ENCODE data around the gene ALG12.
A peak's percentile ranks its signal among the peaks of the same experiment; 100 is the strongest.
"Not testable (repeated sequence)": the region's sequence is repeated elsewhere in the genome, so short reads cannot be mapped to it uniquely, and the experiment has no call there.

The ALG12 gene

GRCh38 chr22:49863931-49864330 is 54.3 kb downstream of the ALG12 start:
- H3K9me3 ChIP-seq (ENCODE audit: control insufficient read depth in 1 of 2, low read length in 2 of 2): peaks cover 7 to 22% of the 10 kb centered on the region in 2 donors
- no peaks in the 10 kb centered on the region for H3K4me1 ChIP-seq (ENCODE audit: control insufficient read depth in 1 of 2, insufficient read depth in 2 of 2, low read length in 2 of 2)
- H3K27ac ChIP-seq (ENCODE audit: low read length): no peak overlapping the region

GRCh38 chr22:49862496-49862776 is 55.8 kb downstream of the ALG12 start:
- H3K4me1 ChIP-seq (ENCODE audit: control insufficient read depth in 1 of 2, insufficient read depth in 2 of 2, low read length in 2 of 2): no peaks in the 10 kb centered on the region
- H3K4me3 ChIP-seq (ENCODE audit: low read depth in 1 of 2, low read length in 2 of 2): no peak overlapping the region
- H3K36me3 ChIP-seq (ENCODE audit: control insufficient read depth in 1 of 2, insufficient read depth in 2 of 2, low read length in 2 of 2): no peaks in the 10 kb centered on the region
- no peaks in the 10 kb centered on the region for H3K27me3 ChIP-seq (ENCODE audit: low read depth, low read length)
- H3K9me3 ChIP-seq (ENCODE audit: control insufficient read depth in 1 of 2, low read length in 2 of 2): peaks cover 7 to 22% of the 10 kb centered on the region in 2 donors
- H3K27ac ChIP-seq (ENCODE audit: low read length): no peak overlapping the region

More at GRCh38 chr22:49863931-49864330, 54.3 kb downstream of the ALG12 start:
- H3K36me3 ChIP-seq (ENCODE audit: control insufficient read depth in 1 of 2, insufficient read depth in 2 of 2, low read length in 2 of 2): peaks cover 0 to 3% of the 10 kb centered on the region in 2 donors
- no peaks in the 10 kb centered on the region for H3K27me3 ChIP-seq (ENCODE audit: low read depth, low read length)
- H3K4me3 ChIP-seq (ENCODE audit: low read depth in 1 of 2, low read length in 2 of 2): no peak overlapping the region

GRCh38 chr22:49861642-49862495 is 56.4 kb downstream of the ALG12 start:
- no peak overlapping the region for H3K4me3 ChIP-seq (ENCODE audit: low read depth in 1 of 2, low read length in 2 of 2)
- no peaks in the 10 kb centered on the region for H3K36me3 ChIP-seq (ENCODE audit: control insufficient read depth in 1 of 2, insufficient read depth in 2 of 2, low read length in 2 of 2)
- no peaks in the 10 kb centered on the region for H3K4me1 ChIP-seq (ENCODE audit: control insufficient read depth in 1 of 2, insufficient read depth in 2 of 2, low read length in 2 of 2)
- no peak overlapping the region for H3K27ac ChIP-seq (ENCODE audit: low read length)
- no peaks in the 10 kb centered on the region for H3K27me3 ChIP-seq (ENCODE audit: low read depth, low read length)
- peaks cover 7 to 19% of the 10 kb centered on the region in 2 donors for H3K9me3 ChIP-seq (ENCODE audit: control insufficient read depth in 1 of 2, low read length in 2 of 2)

GRCh38 chr22:49858827-49859226 is 59.4 kb downstream of the ALG12 start:
- Histone ChIP-seq H3K27me3 (ENCODE audit: low read depth, low read length) (no peaks in the 10 kb centered on the region), H3K36me3 (ENCODE audit: control insufficient read depth in 1 of 2, insufficient read depth in 2 of 2, low read length in 2 of 2) (no peaks in the 10 kb centered on the region), H3K4me1 (ENCODE audit: control insufficient read depth in 1 of 2, insufficient read depth in 2 of 2, low read length in 2 of 2) (peaks cover 12 to 16% of the 10 kb centered on the region in 2 donors), H3K9me3 (ENCODE audit: control insufficient read depth in 1 of 2, low read length in 2 of 2) (no peaks in the 10 kb centered on the region), H3K4me3 (ENCODE audit: low read depth in 1 of 2, low read length in 2 of 2) (no peak overlapping the region), H3K27ac (ENCODE audit: low read length) (no peak overlapping the region)

GRCh38 chr22:49856766-49857618 is 61.2 kb downstream of the ALG12 start:
- H3K27ac ChIP-seq (ENCODE audit: low read length): no peak overlapping the region
- H3K36me3 ChIP-seq (ENCODE audit: control insufficient read depth in 1 of 2, insufficient read depth in 2 of 2, low read length in 2 of 2): no peaks in the 10 kb centered on the region
- no peaks in the 10 kb centered on the region for H3K27me3 ChIP-seq (ENCODE audit: low read depth, low read length)
- no peaks in the 10 kb centered on the region for H3K9me3 ChIP-seq (ENCODE audit: control insufficient read depth in 1 of 2, low read length in 2 of 2)
- H3K4me1 ChIP-seq (ENCODE audit: control insufficient read depth in 1 of 2, insufficient read depth in 2 of 2, low read length in 2 of 2): peaks cover 12 to 16% of the 10 kb centered on the region in 2 donors
- H3K4me3 ChIP-seq (ENCODE audit: low read depth in 1 of 2, low read length in 2 of 2): no peak overlapping the region

- Histone ChIP-seq H3K4me3 (ENCODE audit: low read depth in 1 of 2, low read length in 2 of 2) (no peak overlapping the region), H3K27ac (ENCODE audit: low read length) (no peak overlapping the region), H3K9me3 (ENCODE audit: control insufficient read depth in 1 of 2, low read length in 2 of 2) (no peaks in the 10 kb centered on the region), H3K4me1 (ENCODE audit: control insufficient read depth in 1 of 2, insufficient read depth in 2 of 2, low read length in 2 of 2) (peaks cover 12 to 16% of the 10 kb centered on the region in 2 donors), H3K27me3 (ENCODE audit: low read depth, low read length) (no peaks in the 10 kb centered on the region), H3K36me3 (ENCODE audit: control insufficient read depth in 1 of 2, insufficient read depth in 2 of 2, low read length in 2 of 2) (no peaks in the 10 kb centered on the region)
Observed at GRCh38 chr22:49856343-49856742, 61.9 kb downstream of the ALG12 start.

GRCh38 chr22:49855251-49855911 is 62.9 kb downstream of the ALG12 start:
- Histone ChIP-seq H3K27me3 (ENCODE audit: low read depth, low read length) (no peaks in the 10 kb centered on the region), H3K4me1 (ENCODE audit: control insufficient read depth in 1 of 2, insufficient read depth in 2 of 2, low read length in 2 of 2) (peaks cover 12 to 16% of the 10 kb centered on the region in 2 donors), H3K4me3 (ENCODE audit: low read depth in 1 of 2, low read length in 2 of 2) (peak overlapping the region; percentile 75 to 83)

GRCh38 chr22:49853981-49854831 is 64.0 kb downstream of the ALG12 start:
- Histone ChIP-seq H3K4me1 (ENCODE audit: control insufficient read depth in 1 of 2, insufficient read depth in 2 of 2, low read length in 2 of 2) (peaks cover 12 to 23% of the 10 kb centered on the region in 2 donors), H3K27ac (ENCODE audit: low read length) (peak overlapping the region; percentile 82), H3K9me3 (ENCODE audit: control insufficient read depth in 1 of 2, low read length in 2 of 2) (no peaks in the 10 kb centered on the region), H3K27me3 (ENCODE audit: low read depth, low read length) (no peaks in the 10 kb centered on the region), H3K36me3 (ENCODE audit: control insufficient read depth in 1 of 2, insufficient read depth in 2 of 2, low read length in 2 of 2) (no peaks in the 10 kb centered on the region), H3K4me3 (ENCODE audit: low read depth in 1 of 2, low read length in 2 of 2) (peak overlapping the region; percentile 75 to 83)

More at GRCh38 chr22:49855251-49855911, 62.9 kb downstream of the ALG12 start:
- no peak overlapping the region for H3K27ac ChIP-seq (ENCODE audit: low read length)
- H3K36me3 ChIP-seq (ENCODE audit: control insufficient read depth in 1 of 2, insufficient read depth in 2 of 2, low read length in 2 of 2): no peaks in the 10 kb centered on the region
- no peaks in the 10 kb centered on the region for H3K9me3 ChIP-seq (ENCODE audit: control insufficient read depth in 1 of 2, low read length in 2 of 2)

GRCh38 chr22:49852898-49853894 is 65.0 kb downstream of the ALG12 start, which contains the start of gene ZBED4:
TSS of gene ZBED4 (plus strand) at chr22:49853844. CDS start at chr22:49883663, 29,819 bp downstream.
- no peaks in the 10 kb centered on the region for H3K9me3 ChIP-seq (ENCODE audit: control insufficient read depth in 1 of 2, low read length in 2 of 2)
- no peaks in the 10 kb centered on the region for H3K27me3 ChIP-seq (ENCODE audit: low read depth, low read length)
- H3K4me1 ChIP-seq (ENCODE audit: control insufficient read depth in 1 of 2, insufficient read depth in 2 of 2, low read length in 2 of 2): peaks cover 12 to 33% of the 10 kb centered on the region in 2 donors
- H3K4me3 ChIP-seq (ENCODE audit: low read depth in 1 of 2, low read length in 2 of 2): peak within 1 kb of the TSS; percentile 75 to 83
- H3K27ac ChIP-seq (ENCODE audit: low read length): peak within 1 kb of the TSS; percentile 82
- no peaks in the 10 kb centered on the region for H3K36me3 ChIP-seq (ENCODE audit: control insufficient read depth in 1 of 2, insufficient read depth in 2 of 2, low read length in 2 of 2)

- peak overlapping the region; percentile 46 to 75 for H3K4me3 ChIP-seq (ENCODE audit: low read depth in 1 of 2, low read length in 2 of 2)
- peaks cover 12 to 38% of the 10 kb centered on the region in 2 donors for H3K4me1 ChIP-seq (ENCODE audit: control insufficient read depth in 1 of 2, insufficient read depth in 2 of 2, low read length in 2 of 2)
- H3K9me3 ChIP-seq (ENCODE audit: control insufficient read depth in 1 of 2, low read length in 2 of 2); H3K36me3 ChIP-seq (ENCODE audit: control insufficient read depth in 1 of 2, insufficient read depth in 2 of 2, low read length in 2 of 2); H3K27me3 ChIP-seq (ENCODE audit: low read depth, low read length): not testable (repeated sequence)
- peak overlapping the region; percentile 77 for H3K27ac ChIP-seq (ENCODE audit: low read length)
Observed at GRCh38 chr22:49852568-49852897, 65.7 kb downstream of the ALG12 start.

All from muscle layer of duodenum (tissue), 2 donors.